Cardiac muscle cell (in vitro differentiated cells and primary cell): Measurements from ENCODE around the gene FBXO41. TPM values are rescaled to one million over a fixed set of nuclear protein-coding genes. Genes with fewer than 3 reads are reported as not detected.
A peak's percentile ranks its signal among the peaks of the same experiment; 100 is the strongest.

ENCODE experiments used
- DNase-seq, 2 donors: peaks; one replicate each; pipeline versions ENCODE4 v3.0.0 to v3.0.0-alpha.2; 2010 to 2017; ENCODE audit warnings: low read depth in 1 of 2, low spot score in 1 of 2
- H3K27ac ChIP-seq: fragments of 200-600 bp; sonication (generic); 2 replicates; pipeline ENCODE4 v1.5.1; 2016
- H3K27me3 ChIP-seq: fragments of 200-600 bp; sonication (generic); 2 replicates; pipeline ENCODE4 v1.6.0; 2016; ENCODE audit warnings: control low read depth
- H3K36me3 ChIP-seq: fragments of 200-600 bp; sonication (generic); 2 replicates; pipeline ENCODE4 v1.5.1; 2016; ENCODE audit warnings: control low read depth
- H3K4me1 ChIP-seq: fragments of 200-600 bp; sonication (generic); 2 replicates; pipeline ENCODE4 v1.8.1; 2017; ENCODE audit warnings: low read depth, mild to moderate bottlenecking, mixed run types
- H3K4me3 ChIP-seq: fragments of 200-600 bp; sonication (generic); 2 replicates; pipeline ENCODE4 v1.5.1; 2016; ENCODE audit warnings: mild to moderate bottlenecking
- H3K9me3 ChIP-seq: fragments of 200-600 bp; sonication (generic); 2 replicates; pipeline ENCODE4 v1.5.1; 2017; ENCODE audit warnings: low read depth, mild to moderate bottlenecking, control low read depth
- polyA plus RNA-seq: library from polyadenylated mRNA; unstranded; fragments of >200 nt; fragmentation: Nextera tagmentation; extraction: Ambion mirVana; gene quantifications from 2 replicates; pipeline ENCODE4 v1.2.1, GENCODE V29; 2016
- total RNA-seq: library from RNA; depleted of rRNA; stranded (reverse); fragments of >200 nt; gene quantifications from 2 replicates; pipeline ENCODE4 v1.2.3, GENCODE V29; 2016
- TF ChIP-seq, protein P1 (sequence below): IDR thresholded peaks from 2 replicates; pipeline ENCODE4 v1.5.1; 2012; ENCODE audit warnings: low read depth, mild to moderate bottlenecking, low read length

The FBXO41 gene
- total and polyA plus RNA-seq, 2 experiments from 2014 or later: 1.0 to 4.1 TPM

DNA sequence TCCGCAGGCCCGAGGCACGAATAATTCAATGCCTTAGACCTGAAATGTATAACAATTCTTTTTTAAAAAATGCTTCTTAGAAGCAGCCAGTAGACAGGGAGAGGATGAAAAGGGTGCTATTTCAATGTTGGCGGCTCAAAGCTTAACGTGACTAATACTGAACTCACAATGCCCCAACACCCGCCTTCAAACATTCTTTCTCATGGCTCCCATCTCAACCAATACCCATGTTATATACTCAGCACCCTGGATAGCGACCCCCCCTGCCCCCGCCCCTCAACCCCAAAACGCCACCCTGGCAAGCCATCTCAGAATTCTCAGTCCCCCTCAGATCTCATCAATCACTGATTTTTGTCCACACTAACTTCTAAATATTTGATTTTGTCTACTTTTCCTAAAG, 4.4 kb downstream of the FBXO41 start:
- H3K4me3 ChIP-seq: no peak overlapping the region
- H3K27ac ChIP-seq: no peak overlapping the region
- no peak for DNase-seq
- TF ChIP-seq, protein P1, sequence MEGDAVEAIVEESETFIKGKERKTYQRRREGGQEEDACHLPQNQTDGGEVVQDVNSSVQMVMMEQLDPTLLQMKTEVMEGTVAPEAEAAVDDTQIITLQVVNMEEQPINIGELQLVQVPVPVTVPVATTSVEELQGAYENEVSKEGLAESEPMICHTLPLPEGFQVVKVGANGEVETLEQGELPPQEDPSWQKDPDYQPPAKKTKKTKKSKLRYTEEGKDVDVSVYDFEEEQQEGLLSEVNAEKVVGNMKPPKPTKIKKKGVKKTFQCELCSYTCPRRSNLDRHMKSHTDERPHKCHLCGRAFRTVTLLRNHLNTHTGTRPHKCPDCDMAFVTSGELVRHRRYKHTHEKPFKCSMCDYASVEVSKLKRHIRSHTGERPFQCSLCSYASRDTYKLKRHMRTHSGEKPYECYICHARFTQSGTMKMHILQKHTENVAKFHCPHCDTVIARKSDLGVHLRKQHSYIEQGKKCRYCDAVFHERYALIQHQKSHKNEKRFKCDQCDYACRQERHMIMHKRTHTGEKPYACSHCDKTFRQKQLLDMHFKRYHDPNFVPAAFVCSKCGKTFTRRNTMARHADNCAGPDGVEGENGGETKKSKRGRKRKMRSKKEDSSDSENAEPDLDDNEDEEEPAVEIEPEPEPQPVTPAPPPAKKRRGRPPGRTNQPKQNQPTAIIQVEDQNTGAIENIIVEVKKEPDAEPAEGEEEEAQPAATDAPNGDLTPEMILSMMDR: no peak
- no peaks in the 10 kb centered on the region for H3K9me3 ChIP-seq
- peaks cover 24% of the 10 kb centered on the region for H3K27me3 ChIP-seq
- H3K4me1 ChIP-seq: peaks cover 3% of the 10 kb centered on the region
- H3K36me3 ChIP-seq: no peaks in the 10 kb centered on the region

- peaks cover 53% of the 10 kb centered on the region for H3K27me3 ChIP-seq
- no peak for DNase-seq
- H3K36me3 ChIP-seq: no peaks in the 10 kb centered on the region
- H3K27ac ChIP-seq: no peak overlapping the region
- no peaks in the 10 kb centered on the region for H3K4me1 ChIP-seq
- H3K9me3 ChIP-seq: no peaks in the 10 kb centered on the region
- H3K4me3 ChIP-seq: no peak overlapping the region
- TF ChIP-seq, protein P1: no peak
Observed at GRCh38 chr2:73272270-73272669, 12.0 kb downstream of the FBXO41 start.

- no peak for DNase-seq
- H3K27ac ChIP-seq: no peak overlapping the region
- H3K36me3 ChIP-seq: no peaks in the 10 kb centered on the region
- no peaks in the 10 kb centered on the region for H3K4me1 ChIP-seq
- TF ChIP-seq, protein P1: no peak
- H3K4me3 ChIP-seq: no peak overlapping the region
- no peaks in the 10 kb centered on the region for H3K9me3 ChIP-seq
- H3K27me3 ChIP-seq: peaks cover 65% of the 10 kb centered on the region
Observed at GRCh38 chr2:73269686-73270465, 14.4 kb downstream of the FBXO41 start.

- DNase-seq: peak; percentile 32 to 36
- Histone ChIP-seq H3K4me3 (peak overlapping the region; percentile 4), H3K4me1 (no peaks in the 10 kb centered on the region), H3K36me3 (no peaks in the 10 kb centered on the region), H3K9me3 (no peaks in the 10 kb centered on the region), H3K27ac (no peak overlapping the region), H3K27me3 (peaks cover 65% of the 10 kb centered on the region)
- TF ChIP-seq, protein P1: no peak
Observed at GRCh38 chr2:73268830-73269685, 15.2 kb downstream of the FBXO41 start.

GRCh38 chr2:73268366-73268829, 15.9 kb downstream of the FBXO41 start:
- TF ChIP-seq, protein P1: no peak
- DNase-seq: no peak
- H3K27ac ChIP-seq: no peak overlapping the region
- no peak overlapping the region for H3K4me3 ChIP-seq
- H3K36me3 ChIP-seq: no peaks in the 10 kb centered on the region
- peaks cover 65% of the 10 kb centered on the region for H3K27me3 ChIP-seq
- no peaks in the 10 kb centered on the region for H3K4me1 ChIP-seq
- H3K9me3 ChIP-seq: no peaks in the 10 kb centered on the region
